ENCODE measurements around the gene PRSS12. TPM values are rescaled to one million over a fixed set of nuclear protein-coding genes. Genes with fewer than 3 reads are reported as not detected.
A peak's percentile ranks its signal among the peaks of the same experiment; 100 is the strongest.

Gene PRSS12
- total RNA-seq, 1 experiment from 2014 or later = 10.3 TPM

GRCh38 chr4:118369231-118369630 is 16.4 kb upstream of the PRSS12 start:
- H3K36me3 ChIP-seq (replicated peaks; ENCODE audit: control insufficient read depth, insufficient read depth, low read length) = no peaks in the 10 kb centered on the region
- no peak overlapping the region for H3K4me3 ChIP-seq (ENCODE audit: insufficient read depth, low read depth, low read length)
- H3K27me3 ChIP-seq (ENCODE audit: control insufficient read depth, insufficient read depth, low read length) = no peaks in the 10 kb centered on the region
- no peak for DNase-seq

DNA sequence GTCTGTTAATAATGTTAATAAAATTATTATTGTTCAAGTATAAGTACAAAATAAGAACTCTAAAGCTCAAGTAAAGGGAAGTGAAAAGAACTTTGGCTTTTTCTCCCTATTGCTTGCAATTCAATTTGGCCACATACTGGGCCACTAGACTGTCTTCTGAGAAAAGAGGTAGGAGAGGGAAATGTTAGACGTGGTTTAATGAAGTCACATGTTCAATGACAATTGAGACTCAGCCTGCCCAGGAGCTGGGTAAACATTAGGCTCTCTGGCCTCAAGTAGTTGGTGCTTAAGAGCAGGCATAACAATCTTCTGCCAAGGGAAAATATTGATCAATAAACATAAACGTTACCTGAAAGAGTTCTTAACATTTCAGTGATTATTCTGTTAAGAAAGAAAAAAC is 15.1 kb upstream of the PRSS12 start:
- Histone ChIP-seq H3K27me3 (ENCODE audit: control insufficient read depth, insufficient read depth, low read length) (no peaks in the 10 kb centered on the region), H3K4me3 (ENCODE audit: insufficient read depth, low read depth, low read length) (no peak overlapping the region), H3K36me3 (replicated peaks; ENCODE audit: control insufficient read depth, insufficient read depth, low read length) (no peaks in the 10 kb centered on the region)
- no peak for DNase-seq

GRCh38 chr4:118367361-118367760 is 14.6 kb upstream of the PRSS12 start:
- DNase-seq = no peak
- no peaks in the 10 kb centered on the region for H3K36me3 ChIP-seq (replicated peaks; ENCODE audit: control insufficient read depth, insufficient read depth, low read length)
- no peak overlapping the region for H3K4me3 ChIP-seq (ENCODE audit: insufficient read depth, low read depth, low read length)
- no peaks in the 10 kb centered on the region for H3K27me3 ChIP-seq (ENCODE audit: control insufficient read depth, insufficient read depth, low read length)

DNA sequence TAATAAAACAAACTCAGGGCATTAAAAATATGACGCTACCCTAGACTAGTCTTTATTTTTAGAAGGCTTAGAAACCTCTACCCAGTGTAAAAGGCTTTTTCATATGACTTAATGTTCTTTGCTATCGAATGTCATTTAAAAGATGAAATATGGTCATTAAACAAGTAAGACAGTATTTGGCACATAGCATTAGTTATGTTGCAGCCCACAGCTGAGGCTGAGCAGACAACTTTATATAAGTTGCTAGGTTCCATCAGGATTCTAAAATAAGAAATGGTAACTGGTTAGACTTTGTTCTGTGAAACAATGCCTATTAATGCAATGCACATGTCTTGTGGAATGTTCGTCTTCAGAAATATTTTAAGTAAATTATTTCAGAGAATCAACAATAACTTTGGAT is 10.4 kb upstream of the PRSS12 start:
- DNase-seq = no peak
- H3K27me3 ChIP-seq (ENCODE audit: control insufficient read depth, insufficient read depth, low read length) = no peaks in the 10 kb centered on the region
- no peaks in the 10 kb centered on the region for H3K36me3 ChIP-seq (replicated peaks; ENCODE audit: control insufficient read depth, insufficient read depth, low read length)
- no peak overlapping the region for H3K4me3 ChIP-seq (ENCODE audit: insufficient read depth, low read depth, low read length)

- no peaks in the 10 kb centered on the region for H3K27me3 ChIP-seq (ENCODE audit: control insufficient read depth, insufficient read depth, low read length)
- H3K36me3 ChIP-seq (replicated peaks; ENCODE audit: control insufficient read depth, insufficient read depth, low read length) = no peaks in the 10 kb centered on the region
- no peak overlapping the region for H3K4me3 ChIP-seq (ENCODE audit: insufficient read depth, low read depth, low read length)
- DNase-seq = no peak
These were observed 8.4 kb upstream of the PRSS12 start for GRCh38 chr4:118361192-118361591.

- no peaks in the 10 kb centered on the region for H3K27me3 ChIP-seq (ENCODE audit: control insufficient read depth, insufficient read depth, low read length)
These were observed 7.3 kb upstream of the PRSS12 start for GRCh38 chr4:118360106-118360505.

DNA sequence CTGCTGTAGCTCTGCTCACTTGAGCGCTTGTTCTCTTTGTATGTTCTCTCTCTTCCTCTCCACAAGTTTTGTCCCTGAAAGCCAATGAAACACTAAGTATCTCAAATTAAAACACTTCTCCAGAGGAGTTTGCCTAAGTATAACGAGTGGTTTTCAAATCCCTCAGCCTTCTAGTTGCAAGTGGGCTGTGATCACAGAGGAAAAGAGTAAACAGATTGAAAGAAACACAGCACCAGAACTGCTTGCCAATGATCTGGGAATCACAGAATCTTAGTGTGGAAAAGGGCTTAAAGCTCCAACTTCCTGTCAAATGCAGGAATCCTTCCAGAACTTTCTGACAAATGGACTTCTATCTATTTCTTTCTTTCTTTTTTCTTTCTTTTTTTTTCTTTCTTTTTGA is 4.8 kb upstream of the PRSS12 start:
- Histone ChIP-seq H3K4me3 (ENCODE audit: insufficient read depth, low read depth, low read length) (no peak overlapping the region), H3K36me3 (replicated peaks; ENCODE audit: control insufficient read depth, insufficient read depth, low read length) (no peaks in the 10 kb centered on the region), H3K27me3 (ENCODE audit: control insufficient read depth, insufficient read depth, low read length) (peaks cover 6% of the 10 kb centered on the region)
- no peak for DNase-seq

More at GRCh38 chr4:118360106-118360505, 7.3 kb upstream of the PRSS12 start:
- DNase-seq = no peak
- H3K4me3 ChIP-seq (ENCODE audit: insufficient read depth, low read depth, low read length) = no peak overlapping the region
- no peaks in the 10 kb centered on the region for H3K36me3 ChIP-seq (replicated peaks; ENCODE audit: control insufficient read depth, insufficient read depth, low read length)

DNA sequence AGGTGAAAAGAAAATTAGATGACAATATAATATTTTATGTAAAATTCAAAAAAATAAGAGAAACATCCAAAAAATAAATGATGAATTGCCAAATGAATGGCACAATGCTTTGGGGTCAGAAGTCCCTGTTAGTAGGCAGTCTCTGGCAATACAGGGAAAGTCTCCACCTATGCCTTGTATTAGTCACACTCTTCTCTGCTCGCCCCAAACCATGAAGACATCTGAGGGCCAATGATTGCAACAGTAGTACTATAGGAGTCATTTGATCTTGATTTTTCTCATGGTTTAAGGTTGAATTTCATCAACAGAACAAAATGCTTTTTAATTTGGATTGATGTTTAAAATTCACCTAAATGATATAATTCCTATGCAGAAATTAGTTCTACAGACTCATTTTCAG is 3.9 kb upstream of the PRSS12 start:
- H3K27me3 ChIP-seq (ENCODE audit: control insufficient read depth, insufficient read depth, low read length) = peaks cover 13% of the 10 kb centered on the region
- no peak for DNase-seq
- H3K36me3 ChIP-seq (replicated peaks; ENCODE audit: control insufficient read depth, insufficient read depth, low read length) = no peaks in the 10 kb centered on the region
- H3K4me3 ChIP-seq (ENCODE audit: insufficient read depth, low read depth, low read length) = no peak overlapping the region

- DNase-seq = no peak
- H3K4me3 ChIP-seq (ENCODE audit: insufficient read depth, low read depth, low read length) = no peak overlapping the region
- peaks cover 20% of the 10 kb centered on the region for H3K27me3 ChIP-seq (ENCODE audit: control insufficient read depth, insufficient read depth, low read length)
- H3K36me3 ChIP-seq (replicated peaks; ENCODE audit: control insufficient read depth, insufficient read depth, low read length) = no peaks in the 10 kb centered on the region
These were observed 3.3 kb upstream of the PRSS12 start for GRCh38 chr4:118356111-118356510.

GRCh38 chr4:118354913-118355312 is 2.1 kb upstream of the PRSS12 start:
- DNase-seq = no peak
- H3K36me3 ChIP-seq (replicated peaks; ENCODE audit: control insufficient read depth, insufficient read depth, low read length) = no peaks in the 10 kb centered on the region
- H3K27me3 ChIP-seq (ENCODE audit: control insufficient read depth, insufficient read depth, low read length) = peaks cover 22% of the 10 kb centered on the region
- H3K4me3 ChIP-seq (ENCODE audit: insufficient read depth, low read depth, low read length) = no peak overlapping the region

- H3K36me3 ChIP-seq (replicated peaks; ENCODE audit: control insufficient read depth, insufficient read depth, low read length) = no peaks in the 10 kb centered on the region
- H3K4me3 ChIP-seq (ENCODE audit: insufficient read depth, low read depth, low read length) = peak overlapping the region; percentile 68; the same call in 1 of the 2 replicates
- peaks cover 22% of the 10 kb centered on the region for H3K27me3 ChIP-seq (ENCODE audit: control insufficient read depth, insufficient read depth, low read length)
- peak; percentile 22 for DNase-seq
These were observed 779 bp upstream of the PRSS12 start for GRCh38 chr4:118353534-118354030.

GRCh38 chr4:118351851-118352827 is 664 bp downstream of the PRSS12 start:
- peak overlapping the region; percentile 68 for H3K4me3 ChIP-seq (ENCODE audit: insufficient read depth, low read depth, low read length)
- H3K36me3 ChIP-seq (replicated peaks; ENCODE audit: control insufficient read depth, insufficient read depth, low read length) = no peaks in the 10 kb centered on the region
- peaks cover 22% of the 10 kb centered on the region for H3K27me3 ChIP-seq (ENCODE audit: control insufficient read depth, insufficient read depth, low read length)
- peak; percentile 65 for DNase-seq

DNA sequence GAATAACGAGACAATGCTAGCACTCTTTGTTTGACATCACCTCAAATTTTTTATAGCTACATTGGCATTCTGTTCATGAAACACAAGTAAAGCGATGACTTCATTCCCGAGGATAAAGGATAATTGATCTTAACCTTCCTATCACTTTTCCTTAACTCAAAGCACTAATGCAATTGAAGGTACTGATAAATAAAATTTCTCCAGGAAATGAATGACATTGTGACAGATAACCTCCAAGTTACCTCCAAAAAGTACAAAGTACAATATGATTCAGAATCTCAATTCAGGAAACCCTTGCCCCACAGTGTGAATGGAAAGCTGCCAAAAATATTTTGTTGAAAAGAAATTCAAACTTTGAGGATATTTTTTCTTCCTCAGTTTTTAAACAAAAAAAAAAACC is 1.8 kb downstream of the PRSS12 start:
- DNase-seq = no peak
- peaks cover 22% of the 10 kb centered on the region for H3K27me3 ChIP-seq (ENCODE audit: control insufficient read depth, insufficient read depth, low read length)
- H3K4me3 ChIP-seq (ENCODE audit: insufficient read depth, low read depth, low read length) = no peak overlapping the region
- no peaks in the 10 kb centered on the region for H3K36me3 ChIP-seq (replicated peaks; ENCODE audit: control insufficient read depth, insufficient read depth, low read length)

- H3K27me3 ChIP-seq (ENCODE audit: control insufficient read depth, insufficient read depth, low read length) = peaks cover 22% of the 10 kb centered on the region
- no peaks in the 10 kb centered on the region for H3K36me3 ChIP-seq (replicated peaks; ENCODE audit: control insufficient read depth, insufficient read depth, low read length)
- H3K4me3 ChIP-seq (ENCODE audit: insufficient read depth, low read depth, low read length) = no peak overlapping the region
- DNase-seq = no peak
These were observed 3.9 kb downstream of the PRSS12 start for GRCh38 chr4:118348886-118349285.

DNA sequence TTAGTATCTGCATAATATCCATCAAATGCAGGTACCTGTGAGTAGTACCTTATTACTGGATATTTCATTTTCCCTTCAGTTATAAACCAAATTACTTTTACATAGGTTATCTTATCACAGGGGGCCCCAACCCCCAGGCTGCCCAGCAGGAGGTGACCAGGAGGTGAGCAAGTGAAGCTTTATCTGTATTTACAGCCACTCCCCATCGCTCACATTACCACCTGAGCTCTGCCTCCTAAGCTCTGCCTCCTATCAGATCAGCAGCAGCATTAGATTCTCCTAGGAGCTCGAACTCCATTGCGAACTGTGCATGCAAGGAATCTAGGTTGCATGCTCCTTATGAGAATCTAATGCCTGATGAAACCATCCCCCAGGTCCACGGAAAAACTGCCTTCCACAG is 6.3 kb downstream of the PRSS12 start:
- no peak overlapping the region for H3K4me3 ChIP-seq (ENCODE audit: insufficient read depth, low read depth, low read length)
- DNase-seq = no peak
- H3K27me3 ChIP-seq (ENCODE audit: control insufficient read depth, insufficient read depth, low read length) = peaks cover 6% of the 10 kb centered on the region
- H3K36me3 ChIP-seq (replicated peaks; ENCODE audit: control insufficient read depth, insufficient read depth, low read length) = no peaks in the 10 kb centered on the region
